Measurements from ENCODE around the gene PTGES2.
"Not testable (repeated sequence)": the region's sequence is repeated elsewhere in the genome, so short reads cannot be mapped to it uniquely, and the experiment has no call there.

The PTGES2 gene

DNA sequence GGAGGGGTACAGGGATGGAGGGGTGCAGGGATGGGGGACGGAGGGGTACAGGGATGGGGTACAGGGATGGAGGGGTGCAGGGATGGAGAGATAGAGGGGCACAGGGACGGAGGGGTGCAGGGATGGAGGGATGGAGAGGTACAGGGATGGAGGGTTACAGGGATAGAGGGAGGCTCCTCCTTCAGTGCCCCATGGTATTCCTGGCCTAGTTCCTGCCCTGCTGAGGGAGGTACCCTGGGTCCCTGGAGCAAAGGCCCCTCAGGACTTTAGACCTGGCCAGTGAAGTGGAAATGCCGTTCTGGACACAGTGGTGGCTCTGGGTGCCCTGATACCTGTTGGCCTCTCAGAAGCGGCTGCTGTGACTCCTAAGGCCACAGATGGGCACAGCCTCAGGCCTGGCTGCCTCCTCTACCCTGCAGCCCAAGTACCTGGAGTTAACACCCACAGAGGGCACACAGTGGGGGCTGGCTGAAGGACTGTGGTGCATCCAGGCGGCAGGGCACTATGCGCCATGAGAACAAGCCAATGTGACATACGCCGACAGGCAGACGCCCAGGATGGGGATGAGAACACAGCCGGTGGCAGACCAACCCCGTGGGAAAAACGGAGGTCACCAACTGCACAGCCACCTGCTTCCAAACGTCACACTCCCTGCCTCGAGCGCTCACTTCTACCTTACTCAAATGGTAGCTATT, 8.4 kb downstream of the PTGES2 start:
- DNase-seq (ENCODE audit: low read depth): no peak

DNA sequence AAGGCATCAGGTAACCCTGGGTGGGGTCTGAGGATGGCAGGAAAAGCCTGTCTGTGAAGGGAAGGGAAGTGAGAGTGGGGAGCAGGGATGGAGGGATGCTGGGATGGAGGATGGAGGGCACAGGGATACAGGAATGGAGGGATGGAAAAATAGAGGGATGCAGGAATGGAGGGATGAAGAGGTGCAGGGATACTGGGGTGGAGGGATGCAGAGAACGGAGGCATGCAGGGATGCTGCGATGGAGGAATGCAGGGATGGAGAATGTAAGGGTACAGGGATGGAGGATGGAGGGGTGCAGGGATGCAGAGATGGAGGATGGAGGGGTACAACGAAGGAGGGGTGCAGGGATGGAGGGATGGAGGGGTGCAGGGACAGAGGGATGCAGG, 9.1 kb downstream of the PTGES2 start:
- no peak for DNase-seq (ENCODE audit: low read depth)

DNA sequence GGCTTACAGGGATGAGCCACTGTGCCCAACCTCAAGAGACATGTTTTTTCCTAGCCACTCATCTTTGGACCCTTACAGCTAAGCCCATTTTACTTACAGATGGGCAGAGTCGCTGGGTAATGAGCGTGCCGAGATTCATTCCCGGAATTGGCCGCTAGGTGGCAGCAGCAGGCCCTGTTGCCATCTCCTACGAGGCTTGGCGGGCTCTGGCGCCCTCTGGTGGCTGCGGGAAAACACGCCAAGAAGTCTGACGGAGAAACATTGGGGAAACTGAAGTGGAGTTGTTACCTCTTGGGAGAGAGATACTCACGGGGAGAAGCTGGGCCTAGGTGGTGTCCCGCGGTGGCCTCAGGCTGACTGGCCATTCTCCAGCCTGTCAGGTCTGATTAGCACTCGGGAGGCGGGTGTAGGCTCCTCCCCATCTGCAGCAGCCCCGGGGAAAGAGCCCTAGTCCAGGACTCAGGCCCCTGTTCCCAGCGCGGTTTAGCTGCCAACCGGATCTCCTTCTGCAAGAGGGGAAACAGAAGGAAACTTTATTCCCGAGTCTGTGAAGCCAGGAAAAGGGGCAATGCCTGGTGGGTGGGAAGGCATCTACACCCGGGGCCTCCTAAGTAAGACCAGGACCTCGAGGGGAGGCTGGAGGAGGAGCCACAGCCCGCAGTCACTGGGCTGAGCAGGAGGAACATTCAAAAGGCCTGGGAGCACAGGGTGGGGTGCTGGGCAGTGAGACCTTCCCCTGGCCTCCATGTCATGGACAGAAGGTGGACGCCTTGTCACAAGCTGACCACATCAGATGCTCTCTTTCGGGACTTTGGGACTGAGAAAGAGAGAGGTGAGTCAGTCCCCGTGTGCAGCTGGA, 9.7 kb downstream of the PTGES2 start:
- DNase-seq (ENCODE audit: low read depth): peak; percentile 78

DNA sequence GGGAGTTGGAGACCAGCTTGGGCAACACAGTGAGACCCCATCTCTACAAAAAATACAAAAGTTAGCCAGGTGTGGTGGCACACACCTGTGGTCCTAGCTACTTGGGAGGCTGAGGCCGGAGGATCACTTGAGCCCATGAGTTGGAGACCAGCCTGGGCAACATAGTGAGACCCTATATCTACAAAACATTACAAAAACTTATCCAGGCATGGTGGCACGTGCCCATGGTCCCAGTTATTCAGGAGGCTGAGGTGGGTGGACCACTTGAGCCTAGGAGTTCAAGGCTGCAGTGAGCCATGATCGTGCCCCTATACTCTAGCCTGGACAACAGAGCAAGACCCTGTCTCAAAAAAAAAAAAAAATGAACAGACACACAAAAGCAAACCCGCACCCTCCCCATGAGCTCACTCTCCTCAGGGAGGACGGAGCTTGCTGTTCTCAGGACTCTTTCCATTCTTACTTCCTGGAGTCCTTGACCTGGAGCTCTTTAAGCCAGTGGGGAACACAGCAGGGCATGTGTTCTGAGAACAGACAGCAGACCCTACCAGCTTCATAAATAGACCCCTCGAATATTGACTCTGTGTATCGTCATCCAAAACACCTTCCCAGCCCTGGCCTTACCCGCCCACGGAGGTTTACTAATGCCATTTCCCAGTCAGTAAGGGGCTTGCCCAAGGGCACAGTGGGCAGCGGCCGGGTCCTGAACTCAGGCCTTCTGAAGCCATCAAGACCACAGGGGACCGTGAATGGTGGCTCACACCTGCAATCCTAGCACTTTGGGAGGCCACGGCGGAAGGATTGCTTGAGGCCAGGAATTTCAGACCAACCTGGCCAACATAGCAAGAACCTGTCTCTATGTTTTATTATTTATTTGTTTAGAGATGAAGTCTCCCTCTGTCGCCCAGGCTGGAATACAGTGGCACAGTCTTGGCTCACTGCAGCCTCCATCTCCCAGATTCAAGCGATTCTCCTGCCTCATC, 11.1 kb downstream of the PTGES2 start:
- no peak for DNase-seq (ENCODE audit: low read depth)

DNA sequence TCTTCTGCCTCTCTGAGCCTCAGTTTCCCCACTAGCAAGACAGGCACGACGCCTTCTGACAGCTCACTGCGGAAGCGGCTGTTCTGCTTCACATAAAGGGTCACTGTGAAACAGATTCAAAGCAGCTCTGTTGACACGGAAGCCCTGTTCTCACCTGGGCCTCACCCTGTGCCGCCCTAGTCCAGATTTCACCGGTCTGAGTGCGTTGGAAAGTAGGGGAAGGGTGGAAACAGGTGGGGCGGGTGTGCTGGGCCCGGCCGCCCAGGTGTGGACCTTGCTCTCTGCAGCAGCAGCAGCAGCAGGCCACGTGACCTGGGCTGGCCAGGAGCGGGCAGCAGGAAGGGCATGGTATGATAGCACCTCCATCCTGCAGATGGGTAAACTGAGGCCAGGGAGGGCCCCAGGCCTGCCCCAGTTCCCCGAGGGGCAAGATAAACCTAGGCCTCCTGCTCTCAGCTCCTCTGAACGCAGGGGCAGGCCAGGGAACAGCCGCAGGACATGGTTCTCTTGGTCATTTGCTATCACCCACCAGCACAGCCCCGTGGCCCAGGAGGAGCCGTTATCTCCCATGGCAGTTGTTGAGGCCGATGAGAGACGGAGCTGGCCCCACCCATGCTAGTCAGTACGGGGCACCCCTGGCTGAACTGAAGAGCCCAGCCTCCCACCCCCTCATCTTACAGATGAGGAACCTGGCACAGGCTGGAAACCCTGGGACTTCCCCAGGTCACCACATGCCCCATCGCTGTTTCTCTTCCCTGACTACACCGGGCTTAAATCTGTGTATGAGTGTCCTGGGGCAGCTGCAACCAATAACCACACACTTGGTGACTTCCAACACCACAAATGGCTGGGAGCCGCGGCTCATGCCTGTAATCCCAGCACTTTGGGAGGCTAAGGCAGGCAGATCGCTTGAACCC, 12.1 kb downstream of the PTGES2 start:
- DNase-seq (ENCODE audit: low read depth): no peak

DNA sequence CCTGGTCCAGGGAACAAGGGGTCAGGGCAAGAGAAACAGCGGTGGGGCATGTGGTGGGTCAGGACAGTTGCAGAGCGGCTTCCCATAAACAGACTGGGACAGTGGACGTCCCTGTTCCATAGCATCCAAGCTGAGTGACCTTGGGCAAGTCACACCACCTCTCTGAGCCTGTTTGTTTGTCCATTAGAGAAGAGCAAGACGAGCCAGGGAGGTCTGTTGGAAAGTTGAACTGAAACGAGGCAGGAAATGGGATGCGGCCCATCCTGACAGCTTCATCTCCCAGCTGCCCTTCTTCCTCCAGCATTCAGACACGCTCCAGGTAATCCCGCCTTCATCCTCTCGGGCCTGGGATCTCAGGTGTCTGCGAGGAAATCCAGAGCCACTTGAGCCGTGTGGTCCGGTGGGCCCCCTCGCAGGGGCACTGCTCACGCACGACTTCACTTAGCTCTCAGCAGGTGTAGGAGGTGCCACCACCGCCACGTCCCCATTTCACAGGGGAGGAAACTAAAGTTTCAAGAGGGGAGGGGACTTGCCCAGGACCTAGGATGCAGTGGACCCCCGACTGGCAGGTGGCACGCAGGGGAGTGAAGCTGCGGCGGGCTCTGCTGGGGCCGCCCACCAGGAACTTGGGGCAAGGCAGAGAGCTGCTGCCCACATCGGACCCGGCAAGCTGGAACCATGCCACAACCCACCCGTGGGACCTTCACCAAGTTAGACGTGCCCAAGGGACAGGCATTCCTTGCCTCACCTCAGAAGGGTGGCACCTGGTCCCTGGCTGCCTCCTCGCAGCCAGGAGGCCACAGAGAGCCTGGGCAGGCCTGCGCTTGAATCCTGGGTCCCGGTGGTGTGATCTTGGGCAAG, 13.0 kb downstream of the PTGES2 start:
- DNase-seq (ENCODE audit: low read depth): no peak

DNA sequence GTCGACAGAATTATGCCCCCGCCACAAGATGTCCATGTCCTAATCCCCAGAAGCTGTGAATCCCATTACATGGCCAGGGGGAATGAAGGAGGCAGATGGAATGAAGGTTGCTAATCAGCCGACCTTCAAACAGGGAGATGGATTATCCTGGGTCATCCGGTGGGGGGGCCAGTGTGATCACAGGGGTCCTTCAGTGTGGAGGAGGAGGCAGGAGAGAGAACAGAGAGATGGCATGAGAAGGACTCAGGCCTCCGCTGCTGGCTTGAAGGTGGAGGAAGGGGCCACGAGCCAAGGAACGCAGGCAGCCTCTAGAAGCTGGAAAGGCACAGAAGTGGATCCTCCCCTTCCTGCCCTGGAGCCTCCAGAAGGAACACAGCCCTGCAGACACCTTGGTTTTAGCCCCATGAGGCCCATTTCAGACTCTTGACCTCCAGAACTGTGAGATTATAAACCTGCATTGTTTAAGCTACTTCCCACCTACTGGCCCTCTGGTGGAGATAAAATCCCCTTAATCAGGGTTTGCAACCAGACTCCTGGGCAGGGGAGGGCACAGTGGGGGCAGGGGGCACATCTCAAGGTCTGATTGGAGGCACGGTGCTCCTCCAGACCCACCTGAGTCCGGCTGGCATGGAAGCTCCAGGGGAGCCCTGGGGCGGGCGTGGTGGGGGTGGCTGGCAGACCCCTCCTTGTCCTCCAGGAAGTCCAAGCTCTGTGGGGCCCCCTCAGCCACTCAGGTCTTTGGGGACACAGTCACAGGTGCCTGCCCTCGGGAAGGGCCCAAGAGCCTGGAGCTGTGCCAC, 13.8 kb downstream of the PTGES2 start:
- no peak for DNase-seq (ENCODE audit: low read depth)

DNA sequence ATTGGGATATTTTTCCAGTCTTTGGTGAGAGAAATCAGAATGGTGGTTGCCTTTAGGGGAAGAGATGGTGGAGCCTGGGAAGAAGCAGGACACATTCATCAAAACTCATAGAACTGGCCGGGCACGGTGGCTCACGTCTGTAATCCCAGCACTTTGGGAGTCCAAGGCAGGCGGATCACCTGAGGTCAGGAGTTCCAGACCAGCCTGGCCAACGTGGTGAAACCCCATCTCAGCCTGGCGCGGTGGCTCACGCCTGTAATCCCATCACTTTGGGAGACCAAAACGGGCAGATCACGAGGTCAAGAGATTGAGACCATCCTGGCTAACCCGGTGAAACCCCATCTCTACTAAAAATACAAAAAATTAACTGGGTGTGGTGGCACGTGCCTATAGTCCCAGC, 15.8 kb downstream of the PTGES2 start:
- not testable (repeated sequence) for DNase-seq (ENCODE audit: low read depth)

DNA sequence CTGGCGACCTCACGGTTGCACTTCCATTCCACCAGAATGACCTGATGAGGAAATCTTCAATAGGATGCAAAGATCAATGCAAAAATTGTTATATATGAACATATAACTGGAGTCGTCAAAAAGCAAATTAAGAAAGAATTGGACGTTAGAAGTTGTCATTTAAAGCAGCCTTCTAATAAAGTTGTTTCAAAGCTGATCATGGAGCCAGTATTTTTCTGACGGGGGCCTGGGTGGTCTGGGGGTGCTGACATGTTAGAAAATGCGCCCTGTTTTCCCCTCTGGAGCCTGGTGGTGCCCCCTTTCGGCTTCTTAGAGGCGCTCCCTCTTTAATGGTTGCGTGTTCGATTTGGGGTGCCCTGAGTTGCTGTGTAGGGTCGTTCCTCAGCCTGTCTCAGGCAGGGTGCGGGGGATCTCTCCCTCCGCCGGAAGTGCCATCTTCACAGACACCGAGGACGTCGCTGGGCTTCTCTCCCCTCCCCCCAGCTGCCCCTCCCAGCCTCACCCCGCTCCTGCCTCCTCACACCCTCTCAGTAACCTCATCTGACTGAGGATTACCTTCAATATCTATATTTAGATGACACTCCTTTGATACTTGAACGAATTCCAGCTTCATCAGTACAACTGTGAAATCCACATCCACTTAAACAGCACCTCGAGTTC, 18.3 kb downstream of the PTGES2 start:
- no peak for DNase-seq (ENCODE audit: low read depth)

DNA sequence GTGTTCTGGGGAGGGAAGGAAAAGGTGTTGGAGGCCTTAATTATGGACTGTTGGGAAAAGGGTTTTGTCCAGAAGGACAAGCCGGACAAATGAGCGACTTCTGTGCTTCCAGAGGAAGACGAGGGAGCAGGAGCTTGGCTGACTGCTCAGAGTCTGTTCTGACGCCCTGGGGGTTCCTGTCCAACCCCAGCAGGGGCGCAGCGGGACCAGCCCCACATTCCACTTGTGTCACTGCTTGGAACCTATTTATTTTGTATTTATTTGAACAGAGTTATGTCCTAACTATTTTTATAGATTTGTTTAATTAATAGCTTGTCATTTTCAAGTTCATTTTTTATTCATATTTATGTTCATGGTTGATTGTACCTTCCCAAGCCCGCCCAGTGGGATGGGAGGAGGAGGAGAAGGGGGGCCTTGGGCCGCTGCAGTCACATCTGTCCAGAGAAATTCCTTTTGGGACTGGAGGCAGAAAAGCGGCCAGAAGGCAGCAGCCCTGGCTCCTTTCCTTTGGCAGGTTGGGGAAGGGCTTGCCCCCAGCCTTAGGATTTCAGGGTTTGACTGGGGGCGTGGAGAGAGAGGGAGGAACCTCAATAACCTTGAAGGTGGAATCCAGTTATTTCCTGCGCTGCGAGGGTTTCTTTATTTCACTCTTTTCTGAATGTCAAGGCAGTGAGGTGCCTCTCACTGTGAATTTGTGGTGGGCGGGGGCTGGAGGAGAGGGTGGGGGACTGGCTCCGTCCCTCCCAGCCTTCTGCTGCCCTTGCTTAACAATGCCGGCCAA, 19.1 kb downstream of the PTGES2 start:
- no peak for DNase-seq (ENCODE audit: low read depth)

DNA sequence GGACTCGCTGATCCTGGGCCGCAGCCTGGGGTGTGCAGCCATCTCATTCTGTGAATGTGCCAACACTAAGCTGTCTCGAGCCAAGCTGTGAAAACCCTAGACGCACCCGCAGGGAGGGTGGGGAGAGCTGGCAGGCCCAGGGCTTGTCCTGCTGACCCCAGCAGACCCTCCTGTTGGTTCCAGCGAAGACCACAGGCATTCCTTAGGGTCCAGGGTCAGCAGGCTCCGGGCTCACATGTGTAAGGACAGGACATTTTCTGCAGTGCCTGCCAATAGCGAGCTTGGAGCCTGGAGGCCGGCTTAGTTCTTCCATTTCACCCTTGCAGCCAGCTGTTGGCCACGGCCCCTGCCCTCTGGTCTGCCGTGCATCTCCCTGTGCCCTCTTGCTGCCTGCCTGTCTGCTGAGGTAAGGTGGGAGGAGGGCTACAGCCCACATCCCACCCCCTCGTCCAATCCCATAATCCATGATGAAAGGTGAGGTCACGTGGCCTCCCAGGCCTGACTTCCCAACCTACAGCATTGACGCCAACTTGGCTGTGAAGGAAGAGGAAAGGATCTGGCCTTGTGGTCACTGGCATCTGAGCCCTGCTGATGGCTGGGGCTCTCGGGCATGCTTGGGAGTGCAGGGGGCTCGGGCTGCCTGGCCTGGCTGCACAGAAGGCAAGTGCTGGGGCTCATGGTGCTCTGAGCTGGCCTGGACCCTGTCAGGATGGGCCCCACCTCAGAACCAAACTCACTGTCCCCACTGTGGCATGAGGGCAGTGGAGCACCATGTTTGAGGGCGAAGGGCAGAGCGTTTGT, 19.9 kb downstream of the PTGES2 start:
- no peak for DNase-seq (ENCODE audit: low read depth)

DNA sequence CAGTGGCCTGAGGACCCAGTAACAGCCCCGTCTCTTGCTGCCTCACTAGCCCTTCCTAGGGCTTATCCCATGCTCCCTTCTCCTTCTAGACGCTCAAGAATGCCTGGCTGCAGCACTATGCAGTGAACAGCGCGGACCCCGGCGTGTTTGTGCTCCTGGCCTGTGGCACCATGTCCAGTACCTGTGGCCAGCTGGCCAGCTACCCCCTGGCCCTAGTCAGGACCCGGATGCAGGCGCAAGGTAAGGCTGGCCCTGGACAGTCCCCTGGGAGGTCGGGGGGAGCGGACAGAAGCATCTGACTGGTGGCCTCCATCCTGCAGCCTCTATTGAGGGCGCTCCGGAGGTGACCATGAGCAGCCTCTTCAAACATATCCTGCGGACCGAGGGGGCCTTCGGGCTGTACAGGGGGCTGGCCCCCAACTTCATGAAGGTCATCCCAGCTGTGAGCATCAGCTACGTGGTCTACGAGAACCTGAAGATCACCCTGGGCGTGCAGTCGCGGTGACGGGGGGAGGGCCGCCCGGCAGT, 20.5 kb downstream of the PTGES2 start:
- DNase-seq (ENCODE audit: low read depth): no peak

DNA sequence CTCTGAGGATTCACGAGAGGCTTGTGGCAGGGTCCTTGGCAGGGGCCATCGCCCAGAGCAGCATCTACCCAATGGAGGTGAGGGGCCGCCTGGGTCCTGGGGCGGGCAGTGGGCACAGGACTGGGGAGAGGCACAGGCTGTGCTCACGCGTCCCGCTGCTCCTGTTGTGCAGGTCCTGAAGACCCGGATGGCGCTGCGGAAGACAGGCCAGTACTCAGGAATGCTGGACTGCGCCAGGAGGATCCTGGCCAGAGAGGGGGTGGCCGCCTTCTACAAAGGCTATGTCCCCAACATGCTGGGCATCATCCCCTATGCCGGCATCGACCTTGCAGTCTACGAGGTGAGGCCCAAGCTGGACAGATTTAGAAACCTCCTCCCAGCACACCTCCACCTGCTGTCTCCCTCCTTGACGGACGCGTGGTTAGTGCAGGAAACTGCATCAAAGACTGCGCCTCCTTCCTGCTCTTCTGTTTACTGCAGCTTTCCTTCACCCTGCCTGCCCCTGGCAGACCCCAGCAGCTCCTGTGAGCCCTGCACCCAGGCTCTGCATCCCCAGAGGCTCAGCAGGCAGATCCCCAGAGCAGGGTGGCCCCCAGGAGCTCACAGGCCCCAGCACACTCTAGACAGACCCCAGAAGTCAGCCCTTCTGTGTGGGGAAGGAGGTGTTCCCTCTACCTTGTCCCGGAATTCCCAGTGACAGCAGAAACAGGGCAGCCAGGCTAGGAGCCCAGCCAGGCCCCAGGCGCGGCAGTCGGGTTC, 21.2 kb downstream of the PTGES2 start:
- DNase-seq (ENCODE audit: low read depth): no peak

DNA sequence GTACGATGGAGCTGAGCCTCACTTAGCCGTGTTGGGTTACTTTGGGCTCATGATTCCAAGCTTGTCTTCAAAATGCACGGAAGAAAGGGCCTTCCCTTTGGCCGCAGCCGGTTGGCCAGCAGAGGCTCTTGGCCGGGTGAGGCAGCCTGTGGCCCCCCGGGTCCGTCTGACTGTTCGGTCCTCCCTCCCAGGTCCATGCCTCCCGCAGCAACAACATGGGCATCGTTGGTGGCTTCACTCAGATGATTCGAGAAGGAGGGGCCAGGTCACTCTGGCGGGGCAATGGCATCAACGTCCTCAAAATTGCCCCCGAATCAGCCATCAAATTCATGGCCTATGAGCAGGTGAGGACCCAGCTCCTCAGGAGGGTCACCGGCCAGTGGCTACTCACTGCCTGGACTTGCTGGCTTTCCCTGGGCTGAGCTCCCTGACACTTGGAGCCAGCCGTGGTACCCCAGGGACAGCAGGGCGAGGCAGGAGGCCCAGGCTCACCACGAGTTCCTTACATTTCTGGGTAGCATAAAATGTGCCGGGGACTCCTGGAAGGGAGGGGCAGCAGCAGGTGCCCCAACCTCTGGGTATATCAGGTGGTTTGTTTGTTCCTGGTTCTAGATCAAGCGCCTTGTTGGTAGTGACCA, 21.9 kb downstream of the PTGES2 start:
- DNase-seq (ENCODE audit: low read depth): no peak

DNA sequence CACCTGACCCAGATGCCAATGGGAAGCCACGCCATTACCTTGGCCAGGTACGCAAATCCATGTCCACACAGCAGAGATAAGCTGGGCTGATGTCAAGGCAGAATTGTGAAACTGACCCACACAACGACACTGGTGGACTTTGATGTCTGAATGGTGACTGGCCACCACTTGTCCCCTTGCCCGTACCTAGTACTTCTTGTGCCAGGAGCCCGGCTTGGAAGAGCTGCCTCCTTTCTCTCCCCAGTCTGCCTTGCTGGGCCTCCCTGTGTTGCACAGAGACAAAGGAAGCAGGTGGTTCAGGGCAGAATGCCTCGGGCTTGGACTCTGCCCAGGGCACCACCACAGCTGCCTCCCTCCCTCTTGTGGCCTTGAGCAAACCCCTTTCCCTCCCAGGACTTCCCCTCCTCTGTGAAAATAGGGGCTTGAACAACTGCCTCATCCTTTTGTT, 23.3 kb downstream of the PTGES2 start:
- no peak for DNase-seq (ENCODE audit: low read depth)

DNA sequence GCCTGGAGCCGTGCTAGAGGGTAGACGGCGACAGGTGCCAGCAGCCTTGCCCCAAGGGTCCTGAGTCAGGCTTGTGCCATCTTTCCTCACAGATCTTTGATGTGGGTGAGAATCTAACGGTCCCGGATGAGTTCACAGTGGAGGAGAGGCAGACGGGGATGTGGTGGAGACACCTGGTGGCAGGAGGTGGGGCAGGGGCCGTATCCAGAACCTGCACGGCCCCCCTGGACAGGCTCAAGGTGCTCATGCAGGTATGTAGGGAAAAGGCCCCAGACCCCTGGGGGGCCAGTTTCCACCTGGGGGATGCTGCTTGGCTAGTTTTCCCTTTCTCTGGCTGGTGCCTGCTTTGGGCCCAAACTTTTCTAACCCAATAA, 24.0 kb downstream of the PTGES2 start:
- no peak for DNase-seq (ENCODE audit: low read depth)
